CD8-positive, alpha-beta memory T cell (primary cell): ENCODE results near the gene TRIML2. TPM values are rescaled to one million over a fixed set of nuclear protein-coding genes. Genes with fewer than 3 reads are reported as not detected.

Source experiments
- CTCF ChIA-PET: fragments of 350-600 bp; sonication (Branson Sonifier 250); formaldehyde crosslinking; loops from one replicate; lab custom pipeline; 2021; ENCODE audit warnings: antibody characterized with exemption; lab: Charles Lee
- POLR2A ChIA-PET: fragments of 350-600 bp; sonication (Branson Sonifier 250); formaldehyde crosslinking; loops from one replicate; lab custom pipeline; 2021; ENCODE audit warnings: antibody characterized with exemption; lab: Charles Lee
- DNase-seq, 5 donors: peaks; one replicate each; pipeline versions ENCODE4 v3.0.0 to v3.0.0-alpha.2; 2020 to 2022; ENCODE audit warnings: mixed read lengths in 1 of 5
- H3K27ac ChIP-seq: one replicate; pipeline ENCODE4 v1.7.0; 2013; ENCODE audit warnings: low read depth, mild to moderate bottlenecking, low read length, moderate library complexity
- H3K27me3 ChIP-seq: 2 replicates; pipeline ENCODE4 v1.7.0; 2013; ENCODE audit warnings: low read length, mild to moderate bottlenecking; ENCODE audit not compliant: insufficient read depth, poor library complexity, severe bottlenecking
- H3K36me3 ChIP-seq: 2 replicates; pipeline ENCODE4 v1.7.0; 2013; ENCODE audit warnings: mild to moderate bottlenecking, low read length, moderate library complexity; ENCODE audit not compliant: insufficient read depth
- H3K4me1 ChIP-seq: 2 replicates; pipeline ENCODE4 v1.7.0; 2013; ENCODE audit warnings: mild to moderate bottlenecking, low read length, moderate library complexity; ENCODE audit not compliant: insufficient read depth
- H3K4me3 ChIP-seq: 2 replicates; pipeline ENCODE4 v1.7.0; 2013; ENCODE audit warnings: mild to moderate bottlenecking, low read length
- H3K9me3 ChIP-seq: 2 replicates; pipeline ENCODE4 v1.7.0; 2013; ENCODE audit warnings: mild to moderate bottlenecking, low read length
- H3K27ac Mint-ChIP-seq, 8 donors: one replicate each; pipeline ENCODE4 v1.8.0; 2020 to 2021; ENCODE audit warnings: mixed read lengths in 8 of 8, mild to moderate bottlenecking in 6 of 8, inconsistent platforms in 3 of 8, moderate library complexity in 3 of 8
- H3K27me3 Mint-ChIP-seq, 2 donors: one replicate each; pipeline ENCODE4 v1.8.0; 2020 to 2021; ENCODE audit warnings: mixed read lengths in 2 of 2, mild to moderate bottlenecking in 1 of 2, moderate library complexity in 1 of 2
- H3K36me3 Mint-ChIP-seq, 3 donors: one replicate each; pipeline ENCODE4 v1.8.0; 2020 to 2021; ENCODE audit warnings: mixed read lengths in 3 of 3, inconsistent platforms in 1 of 3, mild to moderate bottlenecking in 1 of 3
- H3K4me1 Mint-ChIP-seq, 3 donors: one replicate each; pipeline ENCODE4 v1.8.0; 2020 to 2021; ENCODE audit warnings: mixed read lengths in 3 of 3, inconsistent platforms in 1 of 3, mild to moderate bottlenecking in 1 of 3
- H3K4me3 Mint-ChIP-seq, 7 donors: one replicate each; pipeline ENCODE4 v1.8.0; 2020 to 2021; ENCODE audit warnings: mixed read lengths in 7 of 7, mild to moderate bottlenecking in 6 of 7, moderate library complexity in 4 of 7, inconsistent platforms in 2 of 7
- H3K9me3 Mint-ChIP-seq, 5 donors: one replicate each; pipeline ENCODE4 v1.8.0; 2020 to 2022; ENCODE audit warnings: mixed read lengths in 5 of 5, mild to moderate bottlenecking in 3 of 5, moderate library complexity in 2 of 5, inconsistent platforms in 1 of 5
- polyA plus RNA-seq: library from polyadenylated mRNA; unstranded; fragments of 300-500 nt; fragmentation: Illumina TruSeq; gene quantifications from one replicate; pipeline ENCODE4 v1.2.3, GENCODE V29; 2021
- total RNA-seq, 2 experiments: library from RNA; stranded (reverse); gene quantifications; one replicate each; pipeline ENCODE4 v1.2.3, GENCODE V29; 2021

The TRIML2 gene
- total and polyA plus RNA-seq, 3 experiments from 2014 or later = not detected

DNA sequence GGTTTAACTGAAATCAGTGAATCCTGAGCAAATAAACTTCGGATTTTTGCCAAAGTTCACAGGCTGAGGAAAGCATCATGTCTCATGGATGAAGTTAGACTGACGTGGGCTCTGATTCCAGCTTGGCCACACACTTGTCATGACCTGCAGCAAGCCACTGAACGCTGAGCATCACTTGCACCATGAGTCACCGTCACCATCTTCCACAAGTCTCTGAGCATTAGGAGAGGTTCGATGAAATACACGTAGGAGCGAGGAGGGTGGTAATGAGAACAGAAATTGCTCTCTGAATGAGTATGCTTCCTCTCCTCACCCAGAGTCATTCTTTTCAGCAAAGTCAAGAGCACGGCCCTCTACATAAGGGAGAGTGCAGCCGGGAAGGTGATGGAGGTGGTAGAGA is 3.8 kb upstream of the TRIML2 start:
- no peak overlapping the region for H3K27ac ChIP-seq
- H3K4me3 ChIP-seq = no peak overlapping the region
- H3K4me1 ChIP-seq = no peaks in the 10 kb centered on the region
- no peak for DNase-seq
- Mint-ChIP-seq H3K27ac (no peak overlapping the region), H3K4me1 (no peaks in the 10 kb centered on the region), H3K27me3 (no peaks in the 10 kb centered on the region), H3K4me3 (no peak overlapping the region), H3K36me3 (no peaks in the 10 kb centered on the region), H3K9me3 (peaks cover 3 to 22% (median 17%) of the 10 kb centered on the region in 5 donors)
- CTCF ChIA-PET = no interaction called here
- H3K36me3 ChIP-seq = no peaks in the 10 kb centered on the region
- H3K9me3 ChIP-seq = no peaks in the 10 kb centered on the region
- POLR2A ChIA-PET = no interaction called here
- H3K27me3 ChIP-seq = no peaks in the 10 kb centered on the region

DNA sequence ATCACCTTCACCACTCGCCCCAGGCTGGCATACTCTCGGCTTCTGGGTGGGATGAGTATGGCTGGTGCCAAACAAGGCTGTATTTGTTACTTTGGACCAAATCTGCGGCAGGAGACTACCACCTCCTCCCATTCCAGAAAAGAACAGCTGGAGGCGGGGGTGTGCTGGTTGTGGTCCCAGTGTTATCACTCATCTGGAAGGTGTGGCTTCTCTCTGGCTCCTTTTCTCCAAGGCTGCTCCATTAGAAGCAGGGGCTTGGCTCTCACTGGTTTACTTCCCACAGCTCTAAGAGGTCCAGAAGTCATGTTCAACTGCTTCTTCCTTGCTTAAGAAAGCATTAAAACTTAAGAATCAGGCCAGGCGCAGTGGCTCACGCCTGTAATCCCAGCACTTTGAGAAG is 2.6 kb upstream of the TRIML2 start:
- Histone ChIP-seq H3K9me3 (no peaks in the 10 kb centered on the region), H3K4me3 (no peak overlapping the region), H3K27ac (no peak overlapping the region), H3K36me3 (no peaks in the 10 kb centered on the region), H3K4me1 (no peaks in the 10 kb centered on the region), H3K27me3 (no peaks in the 10 kb centered on the region)
- no peak overlapping the region for H3K27ac Mint-ChIP-seq
- no peaks in the 10 kb centered on the region for H3K4me1 Mint-ChIP-seq
- no peaks in the 10 kb centered on the region for H3K36me3 Mint-ChIP-seq
- ChIA-PET POLR2A (no interaction called here), CTCF (no interaction called here)
- no peaks in the 10 kb centered on the region for H3K27me3 Mint-ChIP-seq
- DNase-seq = no peak
- H3K9me3 Mint-ChIP-seq = peaks cover 7 to 22% (median 19%) of the 10 kb centered on the region in 5 donors
- H3K4me3 Mint-ChIP-seq = no peak overlapping the region

DNA sequence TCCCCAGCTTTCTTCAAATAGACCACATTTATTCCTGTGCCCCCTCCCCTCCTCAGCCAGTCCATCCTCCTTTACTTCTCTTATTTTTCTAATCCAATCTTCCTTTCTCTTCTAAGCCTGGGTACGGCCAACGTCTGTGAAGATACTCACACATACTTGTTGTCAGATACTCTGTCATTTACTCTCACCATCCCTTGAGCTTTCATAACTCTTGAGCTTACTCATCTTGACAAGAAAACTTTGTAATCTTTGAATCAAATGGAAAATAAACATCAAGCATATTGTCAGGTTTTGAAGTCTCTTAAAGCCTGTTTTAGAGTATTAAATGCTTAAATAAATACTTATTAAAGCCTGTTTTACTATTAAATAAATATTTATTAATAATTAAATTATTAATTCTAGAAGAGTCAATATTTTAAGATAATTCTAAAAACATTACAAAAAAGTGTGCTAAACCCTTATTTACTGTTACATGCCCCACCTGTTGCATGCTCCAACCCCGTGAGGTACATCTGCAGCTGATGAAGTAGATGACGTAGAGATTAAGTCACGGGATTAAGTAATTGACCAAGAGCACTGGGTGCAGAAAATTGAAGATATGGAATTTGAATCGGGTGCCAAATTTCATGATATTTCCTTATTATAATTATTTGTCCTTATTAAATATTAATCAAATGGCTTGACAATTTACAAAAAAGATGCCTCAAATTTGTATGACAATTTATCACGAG is 1.5 kb upstream of the TRIML2 start:
- ChIA-PET CTCF (interaction anchor here (1.3 kb wide), 1 partner anchor 16 kb away, joined by 3 read pairs; no protein-coding TSS in a partner anchor), POLR2A (no interaction called here)
- Histone ChIP-seq H3K27me3 (no peaks in the 10 kb centered on the region), H3K36me3 (no peaks in the 10 kb centered on the region), H3K4me3 (no peak overlapping the region), H3K27ac (no peak overlapping the region), H3K4me1 (no peaks in the 10 kb centered on the region), H3K9me3 (no peaks in the 10 kb centered on the region)
- DNase-seq = no peak
- Mint-ChIP-seq H3K27ac (no peak overlapping the region), H3K9me3 (peaks cover 7 to 21% (median 17%) of the 10 kb centered on the region in 5 donors), H3K4me1 (no peaks in the 10 kb centered on the region), H3K36me3 (no peaks in the 10 kb centered on the region), H3K4me3 (no peak overlapping the region), H3K27me3 (no peaks in the 10 kb centered on the region)

- no peaks in the 10 kb centered on the region for H3K36me3 ChIP-seq
- no peak overlapping the region for H3K4me3 ChIP-seq
- H3K27me3 Mint-ChIP-seq = no peaks in the 10 kb centered on the region
- no peaks in the 10 kb centered on the region for H3K4me1 Mint-ChIP-seq
- no peaks in the 10 kb centered on the region for H3K36me3 Mint-ChIP-seq
- no peaks in the 10 kb centered on the region for H3K9me3 ChIP-seq
- ChIA-PET CTCF (no interaction called here), POLR2A (no interaction called here)
- no peaks in the 10 kb centered on the region for H3K4me1 ChIP-seq
- no peak for DNase-seq
- peaks cover 6 to 26% (median 16%) of the 10 kb centered on the region in 5 donors for H3K9me3 Mint-ChIP-seq
- no peaks in the 10 kb centered on the region for H3K27me3 ChIP-seq
- H3K27ac Mint-ChIP-seq = no peak overlapping the region
- no peak overlapping the region for H3K27ac ChIP-seq
- no peak overlapping the region for H3K4me3 Mint-ChIP-seq
These were observed 633 bp upstream of the TRIML2 start for GRCh38 chr4:188110036-188110435.

GRCh38 chr4:188107931-188108843 is 1.2 kb downstream of the TRIML2 start:
- no peak overlapping the region for H3K27ac Mint-ChIP-seq
- ChIA-PET CTCF (no interaction called here), POLR2A (no interaction called here)
- Histone ChIP-seq H3K27ac (no peak overlapping the region), H3K9me3 (no peaks in the 10 kb centered on the region), H3K4me1 (no peaks in the 10 kb centered on the region), H3K27me3 (no peaks in the 10 kb centered on the region), H3K4me3 (no peak overlapping the region), H3K36me3 (no peaks in the 10 kb centered on the region)
- no peak overlapping the region for H3K4me3 Mint-ChIP-seq
- H3K4me1 Mint-ChIP-seq = no peaks in the 10 kb centered on the region
- H3K36me3 Mint-ChIP-seq = no peaks in the 10 kb centered on the region
- DNase-seq = no peak
- no peaks in the 10 kb centered on the region for H3K27me3 Mint-ChIP-seq
- peaks cover 8 to 27% (median 17%) of the 10 kb centered on the region in 5 donors for H3K9me3 Mint-ChIP-seq

DNA sequence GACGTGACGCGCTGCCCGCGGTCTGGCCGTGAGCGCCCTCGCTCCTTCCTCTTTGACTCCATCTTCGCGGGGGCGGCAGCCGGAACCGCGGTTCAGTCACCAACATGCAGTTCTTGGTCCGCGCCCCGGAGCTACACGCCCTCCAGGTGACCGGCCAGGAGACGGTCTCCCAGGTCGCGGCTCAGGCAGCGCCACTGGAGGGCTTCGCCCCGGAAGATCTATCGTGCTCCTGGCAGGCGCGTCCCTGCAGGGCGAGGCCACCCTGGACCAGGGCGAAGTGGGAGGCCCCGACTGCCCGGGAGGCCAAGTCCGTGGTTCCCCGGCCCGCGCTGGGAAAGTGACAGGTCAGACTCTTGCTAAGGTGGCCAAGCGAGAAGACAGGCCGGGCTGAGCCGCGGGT is 2.9 kb downstream of the TRIML2 start:
- H3K9me3 Mint-ChIP-seq = peaks cover 9 to 33% (median 17%) of the 10 kb centered on the region in 5 donors
- POLR2A ChIA-PET = no interaction called here
- no peak overlapping the region for H3K4me3 ChIP-seq
- no peaks in the 10 kb centered on the region for H3K27me3 Mint-ChIP-seq
- no peaks in the 10 kb centered on the region for H3K4me1 ChIP-seq
- no peaks in the 10 kb centered on the region for H3K36me3 Mint-ChIP-seq
- H3K27ac ChIP-seq = no peak overlapping the region
- CTCF ChIA-PET = no interaction called here
- no peak overlapping the region for H3K27ac Mint-ChIP-seq
- no peak overlapping the region for H3K4me3 Mint-ChIP-seq
- no peaks in the 10 kb centered on the region for H3K4me1 Mint-ChIP-seq
- no peaks in the 10 kb centered on the region for H3K36me3 ChIP-seq
- no peaks in the 10 kb centered on the region for H3K27me3 ChIP-seq
- no peaks in the 10 kb centered on the region for H3K9me3 ChIP-seq
- DNase-seq = no peak

- ChIA-PET CTCF (no interaction called here), POLR2A (no interaction called here)
- Histone ChIP-seq H3K9me3 (no peaks in the 10 kb centered on the region), H3K4me1 (no peaks in the 10 kb centered on the region), H3K27me3 (no peaks in the 10 kb centered on the region), H3K4me3 (no peak overlapping the region), H3K36me3 (no peaks in the 10 kb centered on the region), H3K27ac (no peak overlapping the region)
- DNase-seq = no peak
- Mint-ChIP-seq H3K36me3 (no peaks in the 10 kb centered on the region), H3K27me3 (no peaks in the 10 kb centered on the region), H3K9me3 (peaks cover 0 to 35% (median 12%) of the 10 kb centered on the region in 5 donors), H3K4me1 (no peaks in the 10 kb centered on the region), H3K4me3 (no peak overlapping the region), H3K27ac (no peak overlapping the region)
These were observed 16.6 kb downstream of the TRIML2 start for GRCh38 chr4:188092824-188093223.

DNA sequence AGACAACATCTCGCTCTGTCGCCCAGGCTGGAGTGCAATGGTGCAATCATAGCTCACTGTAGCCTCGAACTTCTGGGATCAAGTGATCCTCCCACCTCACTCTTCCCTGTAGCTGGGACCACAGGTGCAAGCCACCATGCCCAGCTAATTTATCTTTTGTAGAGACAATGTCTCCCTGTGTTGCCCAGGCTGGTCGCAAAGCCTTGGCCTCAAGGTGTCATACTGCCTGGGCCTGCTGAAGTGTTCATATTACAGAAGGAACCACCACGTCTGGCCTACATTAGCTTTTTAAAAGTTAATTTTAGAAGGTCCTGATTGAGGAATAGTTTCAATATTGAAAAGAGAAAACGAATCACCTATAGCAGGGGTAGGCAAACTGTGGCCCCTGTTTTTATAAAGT is 22.5 kb downstream of the TRIML2 start:
- Histone ChIP-seq H3K9me3 (no peaks in the 10 kb centered on the region), H3K27ac (no peak overlapping the region), H3K4me3 (no peak overlapping the region), H3K27me3 (no peaks in the 10 kb centered on the region), H3K36me3 (no peaks in the 10 kb centered on the region), H3K4me1 (no peaks in the 10 kb centered on the region)
- Mint-ChIP-seq H3K4me3 (no peak overlapping the region), H3K27ac (no peak overlapping the region), H3K4me1 (no peaks in the 10 kb centered on the region), H3K27me3 (no peaks in the 10 kb centered on the region), H3K9me3 (peaks cover 9 to 38% (median 19%) of the 10 kb centered on the region in 5 donors), H3K36me3 (no peaks in the 10 kb centered on the region)
- no peak for DNase-seq
- POLR2A ChIA-PET = no interaction called here
- CTCF ChIA-PET = no interaction called here
